ENCODE results near the gene HNRNPF.

GRCh38 chr10:43341450-43341849 lies 67.5 kb downstream of the HNRNPF start:
- TF ChIP-seq EZH2 (IDR thresholded peaks at IDR 0.05) (no peak), CTCF (IDR thresholded peaks at IDR 0.05) (no peak), EZH2phosphoT487 (IDR thresholded peaks at IDR 0.05) (no peak)

Data from neural progenitor cell (in vitro differentiated cells).